HG03103 (cell line): ENCODE data around the gene CD244.
"Not testable (repeated sequence)": the region's sequence is repeated elsewhere in the genome, so short reads cannot be mapped to it uniquely, and the experiment has no call there.

Experiments
- ATAC-seq: cut with Tn5 transposase; IDR thresholded peaks from one replicate; pipeline ENCODE4 v1.9.1; 2021; ENCODE audit warnings: low read depth; ENCODE audit not compliant: unreplicated experiment

CD244 gene

GRCh38 chr1:160862203-160863060 lies at the start of gene CD244:
TSS of gene CD244 (minus strand) at chr1:160862887. CDS start at chr1:160862677, 210 bp downstream.
- peak; percentile 63 for ATAC-seq

- no peak for ATAC-seq
Measured at GRCh38 chr1:160911925-160912324, 49.2 kb upstream of the CD244 start.

GRCh38 chr1:160911441-160911840 lies 48.8 kb upstream of the CD244 start:
- ATAC-seq: no peak

GRCh38 chr1:160910170-160910750 lies 47.6 kb upstream of the CD244 start:
- no peak for ATAC-seq

- no peak for ATAC-seq
Measured at GRCh38 chr1:160907976-160908375, 45.3 kb upstream of the CD244 start.

- no peak for ATAC-seq
Measured at GRCh38 chr1:160905617-160905989, 42.9 kb upstream of the CD244 start.

GRCh38 chr1:160904783-160905616 lies 42.3 kb upstream of the CD244 start:
- ATAC-seq: no peak

- not testable (repeated sequence) for ATAC-seq
Measured at GRCh38 chr1:160902251-160902650, 39.6 kb upstream of the CD244 start.

GRCh38 chr1:160901768-160902167 lies 39.1 kb upstream of the CD244 start:
- no peak for ATAC-seq

GRCh38 chr1:160900683-160901082 lies 38.0 kb upstream of the CD244 start:
- ATAC-seq: not testable (repeated sequence)

GRCh38 chr1:160894368-160895135 lies 31.9 kb upstream of the CD244 start:
- ATAC-seq: not testable (repeated sequence)

GRCh38 chr1:160891474-160891873 lies 28.8 kb upstream of the CD244 start:
- no peak for ATAC-seq

- ATAC-seq: no peak
Measured at GRCh38 chr1:160888926-160889325, 26.2 kb upstream of the CD244 start.

- no peak for ATAC-seq
Measured at GRCh38 chr1:160887071-160887470, 24.4 kb upstream of the CD244 start.

- ATAC-seq: no peak
Measured at GRCh38 chr1:160885042-160885441, 22.4 kb upstream of the CD244 start, which contains the start of gene ITLN1. TSS of gene ITLN1 (minus strand) at chr1:160885180. CDS start at chr1:160884877, 303 bp downstream.

- no peak for ATAC-seq
Measured at GRCh38 chr1:160884579-160884978, 21.9 kb upstream of the CD244 start.

GRCh38 chr1:160883581-160884513 lies 21.2 kb upstream of the CD244 start:
- no peak for ATAC-seq

- ATAC-seq: no peak
Measured at GRCh38 chr1:160882582-160882981, 19.9 kb upstream of the CD244 start.

GRCh38 chr1:160881264-160881663 lies 18.6 kb upstream of the CD244 start:
- not testable (repeated sequence) for ATAC-seq
